GM12801 (cell line): ENCODE data around the gene FAM156A.

ENCODE experiments used
- TF ChIP-seq, protein P1 (sequence below): IDR thresholded peaks from one replicate; pipeline ENCODE4 v1.5.1; 2011; ENCODE audit warnings: control low read depth; ENCODE audit not compliant: insufficient read length; ENCODE audit errors: extremely low read depth

Gene FAM156A

DNA sequence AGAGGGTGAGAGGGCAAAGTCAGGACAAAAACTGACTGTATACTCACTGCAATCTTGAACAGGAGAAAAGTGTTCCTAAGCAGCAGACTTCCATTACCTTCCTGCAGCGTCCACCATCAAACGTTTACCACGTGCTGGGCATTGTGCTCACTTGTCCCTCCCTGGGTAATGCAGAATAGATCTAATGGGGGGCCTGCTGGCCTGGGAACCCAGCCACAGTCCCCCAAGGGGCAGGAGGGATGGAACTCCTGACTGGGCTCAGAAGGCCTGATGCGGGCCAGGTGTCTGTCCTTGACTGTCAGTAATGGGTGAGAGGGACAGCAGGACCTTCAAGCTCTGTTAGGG, 37.6 kb upstream of the FAM156A start:
- TF ChIP-seq, protein P1, sequence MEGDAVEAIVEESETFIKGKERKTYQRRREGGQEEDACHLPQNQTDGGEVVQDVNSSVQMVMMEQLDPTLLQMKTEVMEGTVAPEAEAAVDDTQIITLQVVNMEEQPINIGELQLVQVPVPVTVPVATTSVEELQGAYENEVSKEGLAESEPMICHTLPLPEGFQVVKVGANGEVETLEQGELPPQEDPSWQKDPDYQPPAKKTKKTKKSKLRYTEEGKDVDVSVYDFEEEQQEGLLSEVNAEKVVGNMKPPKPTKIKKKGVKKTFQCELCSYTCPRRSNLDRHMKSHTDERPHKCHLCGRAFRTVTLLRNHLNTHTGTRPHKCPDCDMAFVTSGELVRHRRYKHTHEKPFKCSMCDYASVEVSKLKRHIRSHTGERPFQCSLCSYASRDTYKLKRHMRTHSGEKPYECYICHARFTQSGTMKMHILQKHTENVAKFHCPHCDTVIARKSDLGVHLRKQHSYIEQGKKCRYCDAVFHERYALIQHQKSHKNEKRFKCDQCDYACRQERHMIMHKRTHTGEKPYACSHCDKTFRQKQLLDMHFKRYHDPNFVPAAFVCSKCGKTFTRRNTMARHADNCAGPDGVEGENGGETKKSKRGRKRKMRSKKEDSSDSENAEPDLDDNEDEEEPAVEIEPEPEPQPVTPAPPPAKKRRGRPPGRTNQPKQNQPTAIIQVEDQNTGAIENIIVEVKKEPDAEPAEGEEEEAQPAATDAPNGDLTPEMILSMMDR = no peak

DNA sequence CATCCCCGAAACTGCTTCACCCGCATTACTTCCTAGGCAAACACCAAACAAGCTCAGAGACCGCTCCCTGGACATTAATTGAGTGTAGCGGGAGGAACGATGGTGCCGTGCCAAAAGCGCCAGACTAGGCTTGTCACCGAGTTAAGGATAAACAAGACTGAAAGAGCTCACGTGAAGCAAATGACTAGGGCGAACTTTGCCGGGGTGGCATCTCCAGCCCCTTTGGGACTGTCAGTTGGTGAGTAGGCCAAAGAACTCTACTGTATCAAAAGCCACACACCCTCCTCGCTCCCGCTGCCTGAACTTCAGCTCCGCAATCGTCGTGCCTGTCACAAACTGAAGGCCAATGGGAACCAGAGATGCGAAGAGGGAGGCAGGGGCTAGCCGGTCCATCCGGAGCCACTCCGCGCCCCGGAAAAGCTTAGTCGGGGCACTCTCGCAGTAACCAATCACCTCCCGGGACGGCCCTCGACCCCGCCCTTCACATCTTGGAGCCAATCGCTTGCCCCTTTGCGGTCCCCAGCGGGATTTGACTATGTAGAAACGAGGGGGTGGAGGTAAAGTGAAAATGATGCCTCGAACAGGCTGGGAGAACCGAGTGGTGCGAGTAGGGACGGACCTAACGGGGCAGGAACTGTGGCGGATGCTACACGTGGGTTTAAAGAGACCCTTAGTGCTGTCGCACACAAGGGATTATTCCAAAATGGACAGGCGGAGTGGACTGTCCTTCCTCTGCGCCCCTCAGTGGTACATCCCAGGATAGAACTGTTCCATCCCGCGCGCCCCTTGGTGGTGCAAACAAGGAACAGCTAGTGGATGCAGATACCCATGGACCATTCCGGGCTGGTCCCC, 37.0 kb upstream of the FAM156A start:
- TF ChIP-seq, protein P1 = no peak

DNA sequence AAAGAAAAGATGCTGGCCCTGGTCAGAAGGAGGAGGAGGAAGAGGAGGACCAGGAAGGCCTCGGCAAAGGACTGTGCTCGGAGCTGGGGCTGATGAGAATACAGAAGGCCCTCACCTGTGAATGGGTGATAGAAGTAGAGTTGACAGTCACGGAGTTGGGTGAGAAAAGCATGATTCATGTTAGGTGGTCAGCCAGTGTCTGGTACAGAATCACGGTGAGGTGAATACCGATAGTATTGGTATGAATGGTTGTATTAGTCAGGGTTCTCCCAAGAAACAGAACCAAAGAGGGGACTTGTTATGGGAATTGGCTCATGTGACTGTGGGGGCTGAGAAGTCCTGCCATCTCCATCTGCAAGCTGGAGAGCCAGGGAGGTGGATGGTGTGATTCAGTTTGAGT, 32.5 kb upstream of the FAM156A start:
- TF ChIP-seq, protein P1 = no peak

DNA sequence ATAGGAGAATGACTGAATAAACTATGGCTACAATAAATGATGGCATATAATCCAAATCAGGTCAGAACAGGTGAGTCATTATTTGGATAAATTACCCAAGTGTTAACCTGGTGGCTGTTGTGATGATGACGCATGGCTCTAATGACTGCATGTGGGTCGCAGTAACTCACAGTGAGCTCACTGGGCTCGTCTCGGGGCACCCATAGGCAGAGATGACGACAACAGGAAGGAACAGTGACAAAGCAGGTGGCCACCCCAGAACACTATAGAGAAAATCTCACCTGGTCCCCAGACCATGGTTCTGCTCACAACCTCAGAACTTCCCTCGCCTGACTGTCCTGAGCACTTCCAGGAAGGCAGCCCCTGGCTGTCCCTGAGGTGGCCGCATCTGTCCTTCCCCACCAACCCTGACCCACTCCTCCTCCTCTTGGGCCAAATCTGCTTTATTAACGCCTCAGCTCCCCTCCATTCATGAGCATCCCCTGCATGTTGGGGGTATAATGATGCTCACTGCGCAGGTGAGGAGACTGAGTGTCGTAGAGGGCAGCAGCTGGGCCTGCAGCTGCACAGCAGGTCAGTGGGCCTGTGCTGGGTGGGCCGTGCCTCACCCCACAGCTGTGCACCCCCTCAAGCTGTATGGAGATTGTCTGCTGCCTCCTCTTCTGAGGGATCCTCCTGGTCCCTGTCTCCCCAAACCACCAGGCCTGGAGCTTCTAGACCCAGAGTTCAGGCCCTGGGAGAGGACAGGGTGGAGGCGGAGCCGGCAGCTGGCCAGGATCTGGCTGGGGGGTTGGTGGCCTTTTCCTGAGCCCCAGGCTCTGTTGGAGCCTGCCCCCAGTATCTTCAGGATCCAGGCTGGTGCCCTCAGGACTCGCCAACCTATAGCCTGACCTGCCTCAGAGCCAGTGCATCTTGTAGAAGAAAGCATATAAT, 30.9 kb upstream of the FAM156A start:
- TF ChIP-seq, protein P1 = no peak

DNA sequence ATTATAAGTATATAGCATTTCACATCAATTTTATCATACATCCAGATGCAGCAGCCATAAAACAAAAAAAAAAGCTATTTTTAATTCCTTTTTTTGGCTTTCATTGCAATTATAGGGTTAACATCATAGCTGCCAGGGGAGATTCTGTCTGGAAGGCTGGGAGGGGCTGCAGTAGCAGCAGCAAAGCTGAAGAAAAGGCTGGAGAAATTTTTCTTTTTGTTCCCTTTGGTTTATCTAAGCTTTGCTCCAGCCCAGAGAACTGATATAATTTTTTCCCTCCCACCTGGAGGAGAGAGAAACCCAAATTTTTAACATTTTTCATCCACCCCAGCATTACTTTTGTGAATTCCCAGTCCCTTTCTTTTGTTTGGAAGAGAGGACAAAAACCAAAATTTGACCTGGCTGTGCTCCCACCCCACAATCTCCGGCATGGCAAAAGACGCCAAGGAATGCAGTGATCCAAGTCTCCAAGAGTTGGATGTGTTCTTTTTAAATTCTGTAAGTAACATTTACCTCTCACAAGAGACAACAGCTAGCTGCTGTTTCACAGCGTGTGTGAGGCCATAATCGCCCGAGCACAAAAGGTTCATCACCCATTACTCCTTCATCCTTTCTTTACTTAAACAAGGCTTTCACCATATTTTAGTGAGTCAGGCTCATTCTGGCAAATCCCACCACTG, 25.1 kb upstream of the FAM156A start:
- TF ChIP-seq, protein P1 = no peak

DNA sequence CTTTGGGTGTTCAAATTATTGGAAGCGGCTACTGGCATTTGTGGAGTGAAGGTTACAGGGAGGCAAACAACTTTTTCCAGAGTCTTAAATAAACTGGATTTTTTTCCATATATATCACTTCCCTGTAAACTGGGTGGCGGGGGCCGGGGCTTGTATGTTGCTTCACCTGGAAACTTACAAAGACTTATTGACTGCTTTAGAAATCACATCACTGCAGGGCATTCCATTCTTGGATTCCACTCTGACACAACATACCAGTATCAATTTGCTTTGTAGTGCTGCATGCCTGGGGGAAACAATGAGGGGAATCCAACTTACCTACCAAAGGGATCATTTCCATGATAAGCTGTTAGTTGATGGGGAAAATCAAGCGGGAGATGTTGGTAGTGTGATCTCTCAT, 21.7 kb upstream of the FAM156A start:
- TF ChIP-seq, protein P1 = no peak

DNA sequence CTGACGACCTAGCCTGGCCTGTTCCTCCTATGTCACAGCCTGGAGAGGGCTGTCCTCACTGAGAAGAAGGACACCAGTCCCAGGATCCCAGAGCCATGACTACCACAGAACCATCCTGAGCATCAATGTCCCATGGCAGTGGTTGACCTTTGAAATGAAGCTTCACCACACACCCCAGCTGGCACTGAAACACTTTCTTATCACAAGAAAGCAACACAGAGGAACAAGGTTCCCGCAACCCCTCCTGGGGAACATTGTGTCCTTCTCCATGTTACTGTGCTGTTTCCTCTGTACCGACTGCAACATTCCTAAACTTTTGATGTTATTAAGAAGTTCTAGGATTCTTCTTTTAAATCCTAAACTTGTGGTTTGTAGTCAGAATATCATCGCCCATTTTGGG, 21.2 kb upstream of the FAM156A start:
- TF ChIP-seq, protein P1 = no peak
